ENCODE measurements around the gene COMMD2.

Gene COMMD2

DNA sequence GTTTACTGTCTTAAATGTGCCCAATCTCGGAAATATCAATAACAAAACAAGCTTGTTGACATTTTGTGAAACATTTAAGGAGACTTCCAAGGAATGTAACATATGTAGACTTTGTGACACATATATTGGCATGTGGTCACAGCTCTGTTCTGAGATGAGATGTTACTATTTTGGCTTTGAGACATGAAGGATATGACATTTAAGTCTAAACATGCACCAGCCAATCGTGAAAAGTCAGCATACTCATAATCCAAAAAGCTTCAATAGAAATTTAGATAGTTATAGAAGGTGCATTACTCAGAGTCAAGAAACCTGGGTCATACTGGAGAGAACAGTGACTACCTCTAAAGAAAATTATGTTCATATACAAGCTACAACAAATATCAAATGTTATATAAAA, 13.4 kb downstream of the COMMD2 start:
- H3K27ac ChIP-seq: no peak overlapping the region
- TF ChIP-seq, protein P1, sequence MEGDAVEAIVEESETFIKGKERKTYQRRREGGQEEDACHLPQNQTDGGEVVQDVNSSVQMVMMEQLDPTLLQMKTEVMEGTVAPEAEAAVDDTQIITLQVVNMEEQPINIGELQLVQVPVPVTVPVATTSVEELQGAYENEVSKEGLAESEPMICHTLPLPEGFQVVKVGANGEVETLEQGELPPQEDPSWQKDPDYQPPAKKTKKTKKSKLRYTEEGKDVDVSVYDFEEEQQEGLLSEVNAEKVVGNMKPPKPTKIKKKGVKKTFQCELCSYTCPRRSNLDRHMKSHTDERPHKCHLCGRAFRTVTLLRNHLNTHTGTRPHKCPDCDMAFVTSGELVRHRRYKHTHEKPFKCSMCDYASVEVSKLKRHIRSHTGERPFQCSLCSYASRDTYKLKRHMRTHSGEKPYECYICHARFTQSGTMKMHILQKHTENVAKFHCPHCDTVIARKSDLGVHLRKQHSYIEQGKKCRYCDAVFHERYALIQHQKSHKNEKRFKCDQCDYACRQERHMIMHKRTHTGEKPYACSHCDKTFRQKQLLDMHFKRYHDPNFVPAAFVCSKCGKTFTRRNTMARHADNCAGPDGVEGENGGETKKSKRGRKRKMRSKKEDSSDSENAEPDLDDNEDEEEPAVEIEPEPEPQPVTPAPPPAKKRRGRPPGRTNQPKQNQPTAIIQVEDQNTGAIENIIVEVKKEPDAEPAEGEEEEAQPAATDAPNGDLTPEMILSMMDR (conservative IDR thresholded peaks at IDR 0.05): no peak

DNA sequence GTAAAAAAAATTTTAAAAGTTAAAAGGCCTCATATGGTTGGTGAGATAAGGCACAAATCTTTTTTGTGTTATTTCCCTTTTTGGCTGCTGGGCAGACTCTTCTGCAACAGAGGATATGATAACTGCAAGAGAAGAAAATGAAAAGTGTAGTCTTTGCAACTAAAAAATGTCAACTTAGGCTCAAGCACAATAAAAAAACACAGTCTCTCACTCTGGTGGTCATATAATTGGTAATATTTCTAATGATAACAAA, 15.4 kb downstream of the COMMD2 start:
- TF ChIP-seq, protein P1 (conservative IDR thresholded peaks at IDR 0.05): no peak
- no peak overlapping the region for H3K27ac ChIP-seq

DNA sequence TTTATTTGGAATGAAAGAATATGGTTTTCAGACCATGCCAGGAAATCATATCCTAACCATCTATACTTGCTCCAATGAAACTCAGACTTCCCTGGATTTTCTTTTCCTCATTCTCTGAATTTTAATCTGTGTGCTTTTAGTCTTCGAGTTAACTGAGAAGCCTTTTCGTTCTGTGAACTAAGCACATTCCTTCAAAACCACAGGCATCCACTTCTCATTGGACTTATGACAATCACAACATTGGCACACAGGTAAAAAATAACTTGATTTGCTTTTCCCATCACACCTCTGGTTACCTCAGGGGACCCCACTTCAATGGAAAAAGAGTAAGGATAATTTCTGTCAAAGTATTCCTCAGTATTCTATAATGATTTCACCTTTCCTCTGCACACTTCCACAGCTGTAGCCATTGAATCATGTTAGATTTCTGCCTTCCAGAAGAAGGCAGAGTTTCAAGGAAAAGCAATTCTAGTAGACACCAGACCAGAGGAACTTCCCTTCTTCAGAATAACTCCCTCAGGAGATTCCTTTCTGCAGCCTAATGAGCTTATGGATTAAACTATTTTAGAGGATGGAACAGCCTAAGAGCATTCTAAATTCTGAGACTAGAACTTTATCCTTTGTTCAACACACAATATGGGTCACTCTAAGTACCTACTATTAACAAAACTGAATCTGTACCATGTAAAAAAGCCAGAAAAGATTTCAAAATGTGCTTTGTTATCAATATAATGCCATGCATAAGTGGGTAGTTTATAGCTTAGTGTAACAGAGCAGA, 15.9 kb downstream of the COMMD2 start:
- no peak overlapping the region for H3K27ac ChIP-seq
- TF ChIP-seq, protein P1 (conservative IDR thresholded peaks at IDR 0.05): no peak

DNA sequence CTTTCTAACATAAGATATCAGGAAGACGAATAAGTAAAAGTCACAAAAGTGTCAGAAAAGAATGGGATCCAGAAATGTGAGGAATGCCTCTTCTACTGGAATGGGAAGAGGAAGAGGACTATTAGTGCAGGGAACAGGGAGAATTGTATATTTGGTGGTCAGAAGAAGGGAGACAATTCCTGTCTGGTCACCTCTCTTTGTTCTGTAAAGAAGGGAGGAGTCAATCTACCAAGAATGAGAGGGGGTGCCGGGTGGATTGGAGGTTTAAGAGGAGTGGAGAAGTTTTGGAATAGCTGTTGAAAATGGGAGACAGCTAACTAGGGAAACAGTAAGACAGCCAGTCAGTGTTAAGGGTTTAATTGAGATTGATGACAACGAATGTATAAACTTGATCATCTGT, 20.1 kb downstream of the COMMD2 start:
- no peak overlapping the region for H3K27ac ChIP-seq
- TF ChIP-seq, protein P1 (conservative IDR thresholded peaks at IDR 0.05): no peak

DNA sequence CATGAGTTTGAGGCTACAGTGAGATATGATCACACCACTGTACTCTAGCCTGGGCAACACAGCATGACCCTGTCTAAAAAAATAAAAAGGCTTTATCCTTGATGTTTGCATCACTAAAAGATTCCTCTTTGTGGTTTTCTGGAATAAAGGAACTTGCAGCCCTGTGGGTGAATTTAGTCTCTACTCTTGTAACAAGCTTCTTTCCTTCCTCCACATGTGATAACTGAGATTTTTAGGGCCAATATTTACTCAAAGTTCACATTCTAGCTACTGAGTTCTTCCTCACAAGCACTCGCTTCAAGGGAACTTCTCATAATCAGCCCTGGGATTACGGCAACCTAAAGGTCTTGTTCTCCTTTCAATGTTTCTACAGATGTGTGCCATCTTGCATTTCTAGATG, 24.6 kb downstream of the COMMD2 start:
- TF ChIP-seq, protein P1 (conservative IDR thresholded peaks at IDR 0.05): no peak
- H3K27ac ChIP-seq: no peak overlapping the region

DNA sequence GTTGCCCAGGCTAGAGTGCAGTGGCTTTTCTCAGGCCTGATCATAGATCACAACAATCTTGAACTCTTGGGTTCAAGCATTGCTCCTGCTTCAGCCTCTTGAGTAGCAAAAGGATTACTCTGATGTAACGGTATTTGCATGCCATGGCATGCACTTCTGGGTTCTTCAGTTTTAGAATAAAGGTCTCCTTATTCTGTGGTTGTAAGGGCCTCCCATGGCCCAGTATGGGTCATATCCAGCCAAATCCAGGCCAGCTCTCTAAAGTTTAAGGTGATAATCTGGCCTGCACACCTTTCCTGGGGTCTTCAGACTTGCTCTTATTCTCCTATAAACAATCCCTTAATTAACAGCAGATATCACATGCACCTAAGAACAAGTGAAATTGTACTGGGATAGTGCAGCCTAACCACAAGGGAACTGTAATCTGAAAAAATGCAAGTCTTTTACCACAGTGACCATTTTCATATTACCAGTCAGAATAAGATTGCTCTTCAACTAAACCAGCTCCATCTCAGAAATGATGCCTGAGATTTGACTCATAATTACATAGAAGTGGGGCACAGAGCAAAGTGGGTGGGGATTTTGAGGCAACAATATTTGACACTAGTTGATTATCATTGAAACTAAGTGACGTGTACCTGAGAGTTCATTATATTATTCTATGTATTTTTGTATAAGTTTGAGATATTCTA, 25.4 kb downstream of the COMMD2 start:
- no peak overlapping the region for H3K27ac ChIP-seq
- TF ChIP-seq, protein P1 (conservative IDR thresholded peaks at IDR 0.05): no peak

DNA sequence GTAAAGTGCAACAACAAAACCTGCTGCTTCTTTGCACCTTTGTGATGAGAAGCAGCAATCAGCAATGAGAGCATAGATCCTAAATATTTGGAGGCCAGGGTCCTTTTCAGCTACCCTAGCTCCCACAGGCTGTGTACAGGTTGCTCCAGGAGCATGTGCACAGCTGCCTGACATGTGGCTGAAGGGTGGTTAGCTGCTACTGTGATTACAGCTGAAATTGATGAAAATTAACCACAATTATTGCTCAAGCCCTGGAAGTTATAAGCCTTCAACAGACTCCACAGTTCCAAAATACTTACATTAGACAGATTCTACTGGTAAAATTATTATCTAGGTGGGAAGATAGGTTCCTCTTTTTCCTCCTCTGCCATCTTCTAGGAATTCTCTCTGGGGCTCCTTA, 28.5 kb downstream of the COMMD2 start:
- H3K27ac ChIP-seq: no peak overlapping the region
- TF ChIP-seq, protein P1 (conservative IDR thresholded peaks at IDR 0.05): no peak

Data from VCaP (cell line).